ENCODE results near the gene MAPT. TPM values are rescaled to one million over a fixed set of nuclear protein-coding genes. Genes with fewer than 3 reads are reported as not detected.
A peak's percentile ranks its signal among the peaks of the same experiment; 100 is the strongest.

Gene MAPT
- total RNA-seq, 6 donors from 2014 or later: 2.1 to 3.7 (median 2.8) TPM

GRCh38 chr17:46063241-46063640, 168.9 kb downstream of the MAPT start:
- no peak overlapping the region for H3K4me3 ChIP-seq
- H3K9me3 ChIP-seq: no peaks in the 10 kb centered on the region
- H3K27ac ChIP-seq: no peak overlapping the region
- ATAC-seq (ENCODE audit: low FRiP score in 2 of 2) (peak in 1 of 2 donors; percentile 86), DNase-seq (no peak)
- TF ChIP-seq POLR2AphosphoS5 (IDR thresholded peaks at IDR 0.05): no peak
- no peak for TF ChIP-seq POLR2A (IDR thresholded peaks at IDR 0.05)
- TF ChIP-seq CTCF (IDR thresholded peaks at IDR 0.05): no peak
- no peak for TF ChIP-seq EP300 (IDR thresholded peaks at IDR 0.05)
- H3K27me3 ChIP-seq: no peaks in the 10 kb centered on the region
- peaks cover 9 to 57% (median 19%) of the 10 kb centered on the region in 4 donors for H3K36me3 ChIP-seq
- peaks cover 0 to 6% (median 6%) of the 10 kb centered on the region in 4 donors for H3K4me1 ChIP-seq
- WGBS, 2 donors: 66 to 91% methylated on average over 2 of the region's 2 CpGs

- WGBS, 2 donors: 83 to 96% methylated on average over 1 of the region's 1 CpG
- no peaks in the 10 kb centered on the region for H3K9me3 ChIP-seq
- H3K4me1 ChIP-seq: peaks cover 0 to 6% (median 5%) of the 10 kb centered on the region in 4 donors
- no peak for DNase-seq
- H3K27me3 ChIP-seq: no peaks in the 10 kb centered on the region
- H3K27ac ChIP-seq: no peak overlapping the region
- H3K4me3 ChIP-seq: no peak overlapping the region
- no peak for ATAC-seq (ENCODE audit: low FRiP score in 2 of 2)
- peaks cover 9 to 53% (median 19%) of the 10 kb centered on the region in 4 donors for H3K36me3 ChIP-seq
- TF ChIP-seq EP300 (IDR thresholded peaks at IDR 0.05): no peak
- TF ChIP-seq CTCF (IDR thresholded peaks at IDR 0.05): no peak
- TF ChIP-seq POLR2AphosphoS5 (IDR thresholded peaks at IDR 0.05): no peak
- TF ChIP-seq POLR2A (IDR thresholded peaks at IDR 0.05): no peak
Measured at GRCh38 chr17:46064460-46064859, 170.1 kb downstream of the MAPT start.

DNA sequence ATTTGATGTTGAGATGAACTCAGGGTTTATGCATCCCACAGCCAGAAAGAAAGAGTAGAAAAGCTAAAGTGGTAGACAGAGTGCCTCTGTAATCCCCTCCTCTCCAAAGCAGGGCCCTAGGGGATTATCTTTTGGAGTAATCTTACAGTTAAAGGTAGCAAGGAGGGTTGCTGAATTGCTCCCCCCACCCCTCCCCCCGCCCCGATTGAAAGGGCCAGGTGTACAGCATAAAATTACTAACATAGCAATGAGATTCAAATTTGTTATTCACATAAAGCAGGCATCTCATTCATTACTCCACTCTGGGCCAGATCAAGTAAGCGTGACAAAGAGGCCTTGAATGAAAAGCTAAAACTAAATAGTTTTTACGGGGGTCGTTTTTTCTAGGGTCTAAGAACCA, 177.4 kb downstream of the MAPT start:
- no peaks in the 10 kb centered on the region for H3K27me3 ChIP-seq
- H3K9me3 ChIP-seq: no peaks in the 10 kb centered on the region
- ATAC-seq (ENCODE audit: low FRiP score in 2 of 2): no peak
- 93% methylated on average over 5 of the region's 5 CpGs for WGBS, 2 donors
- no peak overlapping the region for H3K27ac ChIP-seq
- H3K4me1 ChIP-seq: peaks cover 0 to 9% (median 2%) of the 10 kb centered on the region in 4 donors
- H3K4me3 ChIP-seq: no peak overlapping the region
- TF ChIP-seq POLR2AphosphoS5 (IDR thresholded peaks at IDR 0.05): no peak
- TF ChIP-seq CTCF (IDR thresholded peaks at IDR 0.05): no peak
- TF ChIP-seq EP300 (IDR thresholded peaks at IDR 0.05): no peak
- TF ChIP-seq POLR2A (IDR thresholded peaks at IDR 0.05): no peak
- DNase-seq: no peak
- H3K36me3 ChIP-seq: peaks cover 0 to 13% (median 3%) of the 10 kb centered on the region in 4 donors

GRCh38 chr17:46072998-46073397, 178.6 kb downstream of the MAPT start:
- 93 to 98% methylated on average over 1 of the region's 1 CpG for WGBS, 2 donors
- Histone ChIP-seq H3K4me3 (no peak overlapping the region), H3K27ac (no peak overlapping the region), H3K4me1 (peaks cover 0 to 9% (median 3%) of the 10 kb centered on the region in 4 donors), H3K9me3 (no peaks in the 10 kb centered on the region), H3K27me3 (no peaks in the 10 kb centered on the region), H3K36me3 (peaks cover 0 to 3% (median 0%) of the 10 kb centered on the region in 4 donors)
- DNase-seq: no peak
- TF ChIP-seq CTCF (IDR thresholded peaks at IDR 0.05): no peak
- no peak for TF ChIP-seq POLR2A (IDR thresholded peaks at IDR 0.05)
- no peak for TF ChIP-seq POLR2AphosphoS5 (IDR thresholded peaks at IDR 0.05)
- peak in 1 of 2 donors; percentile 78 for ATAC-seq (ENCODE audit: low FRiP score in 2 of 2)

DNA sequence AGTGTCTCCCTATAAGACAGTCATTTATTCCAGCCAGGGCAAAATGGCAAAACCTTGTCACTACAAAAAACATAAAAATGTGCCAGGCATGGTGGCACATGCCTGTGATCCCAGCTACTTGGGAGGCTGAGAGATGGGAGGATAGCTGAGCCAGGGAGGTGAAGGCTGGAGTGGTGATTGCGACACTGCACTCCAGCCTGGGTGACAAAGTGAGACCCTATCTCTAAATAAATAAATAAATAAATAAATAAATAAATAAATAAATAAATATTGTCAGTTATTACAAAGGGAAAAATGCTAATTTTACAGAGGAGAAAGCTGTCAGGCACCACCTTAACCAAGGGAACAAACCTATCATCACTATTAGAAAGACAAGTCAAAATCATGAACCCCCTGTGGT, 180.2 kb downstream of the MAPT start:
- Histone ChIP-seq H3K27me3 (no peaks in the 10 kb centered on the region), H3K36me3 (peaks cover 0 to 3% (median 0%) of the 10 kb centered on the region in 4 donors), H3K4me1 (peaks cover 0 to 18% (median 7%) of the 10 kb centered on the region in 4 donors), H3K9me3 (no peaks in the 10 kb centered on the region), H3K4me3 (no peak overlapping the region), H3K27ac (no peak overlapping the region)
- no peak for DNase-seq
- ATAC-seq (ENCODE audit: low FRiP score in 2 of 2): no peak
- TF ChIP-seq POLR2AphosphoS5 (IDR thresholded peaks at IDR 0.05) (no peak), CTCF (IDR thresholded peaks at IDR 0.05) (no peak), POLR2A (IDR thresholded peaks at IDR 0.05) (no peak), EP300 (IDR thresholded peaks at IDR 0.05) (no peak)
- WGBS, 2 donors: 100% methylated on average over 1 of the region's 1 CpG
